ENCODE data around the gene STARD3. TPM values are rescaled to one million over a fixed set of nuclear protein-coding genes. Genes with fewer than 3 reads are reported as not detected.
A peak's percentile ranks its signal among the peaks of the same experiment; 100 is the strongest.
"Not testable (repeated sequence)": the region's sequence is repeated elsewhere in the genome, so short reads cannot be mapped to it uniquely, and the experiment has no call there.

Gene STARD3
- total and polyA plus RNA-seq, 4 donors = 34.7 to 72.4 (median 46.9) TPM

DNA sequence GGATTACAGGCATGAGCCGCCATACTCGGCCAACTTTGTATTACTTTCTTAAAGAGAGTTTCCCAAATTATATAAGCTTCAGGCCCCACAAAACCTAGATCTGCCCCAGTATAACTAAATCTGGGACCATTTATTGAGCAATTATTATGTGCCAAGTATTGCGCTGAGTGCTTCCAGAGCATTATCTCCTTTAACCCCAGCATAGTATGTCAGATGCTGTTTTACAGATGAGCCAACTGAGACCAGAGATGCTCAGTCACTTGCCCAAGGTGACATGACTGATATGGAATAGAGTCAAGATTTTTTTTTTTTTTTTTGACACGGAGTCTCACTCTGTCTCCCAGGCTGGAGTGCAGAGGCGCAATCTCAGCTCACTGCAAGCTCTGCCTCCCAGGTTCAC is 61.0 kb downstream of the STARD3 start:
- DNase-seq (no peak), ATAC-seq (ENCODE audit: low FRiP score) (no peak)
- H3K4me3 ChIP-seq (ENCODE audit: low read length in 2 of 2) = no peak overlapping the region
- no peaks in the 10 kb centered on the region for H3K36me3 ChIP-seq (ENCODE audit: control insufficient read depth in 1 of 2, insufficient read depth in 2 of 2, low read length in 1 of 2)
- no peaks in the 10 kb centered on the region for H3K9me3 ChIP-seq (ENCODE audit: control insufficient read depth, low read length)
- no peaks in the 10 kb centered on the region for H3K27me3 ChIP-seq (ENCODE audit: control insufficient read depth in 1 of 2, insufficient read depth in 2 of 2, low read length in 1 of 2)
- 91 to 93% methylated on average over 5 of the region's 5 CpGs for WGBS, 2 donors
- H3K27ac ChIP-seq (ENCODE audit: low read depth in 1 of 2, low read length in 2 of 2) = no peak overlapping the region
- intact Hi-C loops (cut with DNase I) = no loop called here
- no peaks in the 10 kb centered on the region for H3K4me1 ChIP-seq (ENCODE audit: control insufficient read depth in 1 of 2, insufficient read depth in 2 of 2, low read length in 2 of 2)

DNA sequence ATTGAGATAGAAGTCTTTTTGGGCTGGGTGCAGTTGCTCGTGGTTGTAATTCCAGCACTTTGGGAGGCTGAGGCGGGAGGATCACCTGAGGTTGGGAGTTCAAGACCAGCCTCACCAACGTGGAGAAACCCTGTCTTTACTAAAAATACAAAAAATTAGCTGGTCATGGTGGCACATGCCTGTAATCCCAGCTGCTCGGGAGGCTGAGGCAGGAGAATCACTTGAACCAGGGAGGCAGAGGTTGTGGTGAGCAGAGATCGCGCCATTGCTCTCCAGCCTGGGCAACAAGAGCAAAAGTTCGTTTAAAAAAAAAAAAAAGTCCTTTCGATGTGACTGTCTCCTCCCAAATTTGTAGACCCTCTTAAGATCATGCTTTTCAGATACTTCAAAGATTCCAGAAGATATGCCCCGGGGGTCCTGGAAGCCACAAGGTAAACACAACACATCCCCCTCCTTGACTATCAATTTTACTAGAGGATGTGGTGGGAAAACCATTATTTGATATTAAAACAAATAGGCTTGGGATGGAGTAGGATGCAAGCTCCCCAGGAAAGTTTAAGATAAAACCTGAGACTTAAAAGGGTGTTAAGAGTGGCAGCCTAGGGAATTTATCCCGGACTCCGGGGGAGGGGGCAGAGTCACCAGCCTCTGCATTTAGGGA is 62.3 kb downstream of the STARD3 start:
- 37 to 39% methylated on average over 11 of the region's 11 CpGs for WGBS, 2 donors
- not testable (repeated sequence) for H3K27me3 ChIP-seq (ENCODE audit: control insufficient read depth in 1 of 2, insufficient read depth in 2 of 2, low read length in 1 of 2); ATAC-seq (ENCODE audit: low FRiP score); H3K4me1 ChIP-seq (ENCODE audit: control insufficient read depth in 1 of 2, insufficient read depth in 2 of 2, low read length in 2 of 2); H3K9me3 ChIP-seq (ENCODE audit: control insufficient read depth, low read length); H3K36me3 ChIP-seq (ENCODE audit: control insufficient read depth in 1 of 2, insufficient read depth in 2 of 2, low read length in 1 of 2)
- peak overlapping the region; percentile 38 to 50 for H3K27ac ChIP-seq (ENCODE audit: low read depth in 1 of 2, low read length in 2 of 2)
- intact Hi-C loops (cut with DNase I) = loop anchor here in 1 of 2 donors (1.0 kb wide), 1 partner anchor 11 kb away; the partner anchor contains the start of gene PGAP3
- peak in 1 of 2 donors; percentile 19 for DNase-seq
- peak overlapping the region in 1 of 2 donors; percentile 96 for H3K4me3 ChIP-seq (ENCODE audit: low read length in 2 of 2)

DNA sequence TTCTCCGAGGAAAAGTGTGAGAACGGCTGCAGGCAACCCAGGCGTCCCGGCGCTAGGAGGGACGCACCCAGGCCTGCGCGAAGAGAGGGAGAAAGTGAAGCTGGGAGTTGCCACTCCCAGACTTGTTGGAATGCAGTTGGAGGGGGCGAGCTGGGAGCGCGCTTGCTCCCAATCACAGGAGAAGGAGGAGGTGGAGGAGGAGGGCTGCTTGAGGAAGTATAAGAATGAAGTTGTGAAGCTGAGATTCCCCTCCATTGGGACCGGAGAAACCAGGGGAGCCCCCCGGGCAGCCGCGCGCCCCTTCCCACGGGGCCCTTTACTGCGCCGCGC is 62.8 kb downstream of the STARD3 start, which contains the start of gene ERBB2:
ERBB2 (plus strand) TSS at position 247 of the 330 bp plus-strand sequence. CDS start 175 bp downstream, outside the sequence.
- H3K27ac ChIP-seq (ENCODE audit: low read depth in 1 of 2, low read length in 2 of 2) = peak within 1 kb of the TSS; percentile 88 to 91
- ATAC-seq (ENCODE audit: low FRiP score) (peak; percentile 88), DNase-seq (peak; percentile 79 to 88)
- no peaks in the 10 kb centered on the region for H3K27me3 ChIP-seq (ENCODE audit: control insufficient read depth in 1 of 2, insufficient read depth in 2 of 2, low read length in 1 of 2)
- WGBS, 2 donors = 0 to 1% methylated on average over 12 to 20 of the region's 20 CpGs
- peak within 1 kb of the TSS; percentile 95 to 96 for H3K4me3 ChIP-seq (ENCODE audit: low read length in 2 of 2)
- H3K9me3 ChIP-seq (ENCODE audit: control insufficient read depth, low read length) = no peaks in the 10 kb centered on the region
- intact Hi-C loops (cut with DNase I) = loop anchor here (1.0 to 5.0 kb wide), 2 partner anchors 11 to 32 kb away; partner anchors contain the start of genes PNMT (in 2 of the 2), TCAP (in 2 of the 2) and PGAP3 (in 1 of the 2)
- H3K36me3 ChIP-seq (ENCODE audit: control insufficient read depth in 1 of 2, insufficient read depth in 2 of 2, low read length in 1 of 2) = no peaks in the 10 kb centered on the region
- no peaks in the 10 kb centered on the region for H3K4me1 ChIP-seq (ENCODE audit: control insufficient read depth in 1 of 2, insufficient read depth in 2 of 2, low read length in 2 of 2)

DNA sequence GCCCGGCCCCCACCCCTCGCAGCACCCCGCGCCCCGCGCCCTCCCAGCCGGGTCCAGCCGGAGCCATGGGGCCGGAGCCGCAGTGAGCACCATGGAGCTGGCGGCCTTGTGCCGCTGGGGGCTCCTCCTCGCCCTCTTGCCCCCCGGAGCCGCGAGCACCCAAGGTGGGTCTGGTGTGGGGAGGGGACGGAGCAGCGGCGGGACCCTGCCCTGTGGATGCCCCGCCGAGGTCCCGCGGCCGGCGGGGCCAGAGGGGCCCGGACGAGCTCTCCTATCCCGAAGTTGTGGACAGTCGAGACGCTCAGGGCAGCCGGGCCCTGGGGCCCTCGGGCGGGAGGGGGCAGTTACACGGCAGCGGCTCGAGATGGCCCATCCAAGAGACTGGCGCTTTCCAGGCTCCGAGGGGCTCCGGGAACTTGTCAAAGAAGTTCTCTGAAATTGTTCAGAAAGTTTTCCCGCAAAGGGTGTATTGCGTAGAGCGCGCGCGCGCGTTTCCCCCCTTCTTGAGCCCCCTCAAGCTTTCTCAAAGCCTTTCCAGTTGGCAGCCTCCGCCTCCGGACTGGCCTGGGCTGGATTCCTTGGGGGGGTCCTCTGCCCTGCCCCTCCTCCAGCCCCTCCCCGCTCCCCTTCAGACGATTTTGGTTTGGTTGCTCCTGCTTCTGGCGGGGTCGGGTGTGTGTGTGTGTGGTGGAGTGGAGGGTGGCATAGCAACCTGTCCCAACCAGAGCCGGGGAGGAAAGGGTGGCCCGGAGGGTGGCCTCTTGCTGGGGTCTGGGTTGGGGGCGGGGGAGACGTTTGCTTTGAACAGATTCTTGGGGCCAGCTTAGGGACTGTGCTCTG is 63.4 kb downstream of the STARD3 start:
- peak; percentile 55 for ATAC-seq (ENCODE audit: low FRiP score)
- Histone ChIP-seq H3K4me3 (ENCODE audit: low read length in 2 of 2) (peak overlapping the region; percentile 95 to 96), H3K27ac (ENCODE audit: low read depth in 1 of 2, low read length in 2 of 2) (peak overlapping the region; percentile 88 to 91), H3K9me3 (ENCODE audit: control insufficient read depth, low read length) (no peaks in the 10 kb centered on the region), H3K27me3 (ENCODE audit: control insufficient read depth in 1 of 2, insufficient read depth in 2 of 2, low read length in 1 of 2) (no peaks in the 10 kb centered on the region), H3K36me3 (ENCODE audit: control insufficient read depth in 1 of 2, insufficient read depth in 2 of 2, low read length in 1 of 2) (no peaks in the 10 kb centered on the region), H3K4me1 (ENCODE audit: control insufficient read depth in 1 of 2, insufficient read depth in 2 of 2, low read length in 2 of 2) (peaks cover 0 to 3% of the 10 kb centered on the region in 2 donors)
- WGBS, 2 donors = 0 to 1% methylated on average over 37 to 57 of the region's 57 CpGs
- intact Hi-C loops (cut with DNase I) = loop anchor here (5.0 kb wide), 1 partner anchor 33 kb away; the partner anchor contains the start of genes PNMT (in 2 of the 2) and TCAP (in 2 of the 2)
- DNase-seq = peak in 1 of 2 donors; percentile 54

DNA sequence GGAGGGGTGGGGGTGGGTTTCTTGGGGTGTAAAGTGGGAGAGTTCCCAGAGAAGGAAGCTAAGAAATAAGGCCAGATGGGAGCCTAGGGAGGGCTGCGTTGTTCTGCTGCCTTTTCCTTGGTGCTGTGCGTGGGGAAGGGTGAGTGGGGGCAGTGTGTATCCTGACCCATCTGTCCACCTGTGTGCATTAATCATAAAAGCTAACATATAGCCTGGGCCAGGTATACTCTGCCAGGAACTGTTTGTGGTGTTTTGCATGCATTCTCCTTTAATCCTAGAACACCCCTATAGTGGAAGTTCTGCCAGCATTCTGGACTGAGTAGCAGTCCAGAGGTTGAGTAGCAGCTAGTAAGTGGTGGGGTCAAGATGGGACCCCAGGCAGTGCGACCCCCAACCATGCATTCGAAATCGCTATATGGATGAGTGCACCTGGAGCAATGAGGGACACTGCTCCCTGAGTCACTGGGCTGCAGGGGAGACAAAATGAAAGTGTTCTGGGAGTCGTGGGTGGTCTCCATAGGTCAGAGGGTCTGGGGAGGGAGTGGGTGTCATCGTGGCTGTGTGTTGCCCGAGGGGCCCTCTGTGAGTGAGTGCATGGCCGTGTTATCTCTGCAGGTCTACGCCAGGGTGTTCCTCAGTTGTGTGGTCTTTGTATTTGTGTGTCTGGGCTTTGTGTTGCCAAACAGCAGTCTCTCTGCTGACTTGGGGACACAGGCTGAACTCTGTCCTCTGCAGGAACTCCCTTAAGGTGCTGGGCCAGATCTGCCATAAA is 64.3 kb downstream of the STARD3 start:
- peak in 1 of 2 donors; percentile 19 for DNase-seq
- H3K9me3 ChIP-seq (ENCODE audit: control insufficient read depth, low read length) = no peaks in the 10 kb centered on the region
- WGBS, 2 donors = 10 to 11% methylated on average over 10 of the region's 10 CpGs
- no peak for ATAC-seq (ENCODE audit: low FRiP score)
- intact Hi-C loops (cut with DNase I) = loop anchor here (5.0 kb wide), 1 partner anchor 34 kb away; the partner anchor contains the start of genes PNMT (in 2 of the 2) and TCAP (in 2 of the 2)
- H3K27me3 ChIP-seq (ENCODE audit: control insufficient read depth in 1 of 2, insufficient read depth in 2 of 2, low read length in 1 of 2) = no peaks in the 10 kb centered on the region
- peaks cover 0 to 3% of the 10 kb centered on the region in 2 donors for H3K4me1 ChIP-seq (ENCODE audit: control insufficient read depth in 1 of 2, insufficient read depth in 2 of 2, low read length in 2 of 2)
- H3K36me3 ChIP-seq (ENCODE audit: control insufficient read depth in 1 of 2, insufficient read depth in 2 of 2, low read length in 1 of 2) = no peaks in the 10 kb centered on the region
- peak overlapping the region; percentile 88 to 91 for H3K27ac ChIP-seq (ENCODE audit: low read depth in 1 of 2, low read length in 2 of 2)
- H3K4me3 ChIP-seq (ENCODE audit: low read length in 2 of 2) = peak overlapping the region; percentile 95 to 96

DNA sequence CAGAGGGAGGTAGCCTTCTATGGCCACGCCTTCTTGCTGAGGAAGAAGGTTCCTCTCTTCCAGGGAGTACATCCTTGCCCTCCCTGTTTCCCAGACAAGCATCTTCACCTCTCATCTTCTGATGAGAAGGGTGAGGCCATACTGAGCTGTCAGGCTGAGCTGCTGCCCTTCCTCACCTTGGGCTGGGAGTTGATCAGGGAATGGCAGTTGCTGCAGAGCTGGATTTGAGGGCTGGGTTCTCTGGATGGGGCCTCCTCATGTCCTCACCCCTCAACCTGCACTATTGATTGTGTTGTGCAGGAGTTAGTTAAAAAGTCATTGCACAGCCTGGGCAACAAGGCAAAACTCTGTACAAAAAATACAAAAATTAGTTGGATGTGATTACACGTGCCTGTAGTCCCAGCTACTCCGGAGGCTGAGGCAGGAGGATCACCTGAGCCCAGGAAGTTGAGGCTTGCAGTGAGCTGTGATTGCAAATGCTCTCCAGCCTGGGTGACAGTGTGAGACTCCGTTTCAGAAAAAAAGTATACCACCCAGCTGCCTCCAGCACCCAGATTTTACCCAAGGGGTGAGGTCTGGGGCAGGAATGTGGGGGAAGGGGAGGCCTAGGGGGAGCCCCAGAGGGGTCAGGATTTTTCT is 65.0 kb downstream of the STARD3 start:
- intact Hi-C loops (cut with DNase I) = loop anchor here (5.0 kb wide), 1 partner anchor 35 kb away; the partner anchor contains the start of genes PNMT (in 2 of the 2) and TCAP (in 2 of the 2)
- H3K4me1 ChIP-seq (ENCODE audit: control insufficient read depth in 1 of 2, insufficient read depth in 2 of 2, low read length in 2 of 2) = peaks cover 0 to 3% of the 10 kb centered on the region in 2 donors
- ATAC-seq (ENCODE audit: low FRiP score) (no peak), DNase-seq (peak in 1 of 2 donors; percentile 5)
- 32 to 36% methylated on average over 4 of the region's 4 CpGs for WGBS, 2 donors
- H3K36me3 ChIP-seq (ENCODE audit: control insufficient read depth in 1 of 2, insufficient read depth in 2 of 2, low read length in 1 of 2) = no peaks in the 10 kb centered on the region
- H3K9me3 ChIP-seq (ENCODE audit: control insufficient read depth, low read length) = no peaks in the 10 kb centered on the region
- H3K27ac ChIP-seq (ENCODE audit: low read depth in 1 of 2, low read length in 2 of 2) = peak overlapping the region in 1 of 2 donors; percentile 53
- peak overlapping the region in 1 of 2 donors; percentile 95 for H3K4me3 ChIP-seq (ENCODE audit: low read length in 2 of 2)
- no peaks in the 10 kb centered on the region for H3K27me3 ChIP-seq (ENCODE audit: control insufficient read depth in 1 of 2, insufficient read depth in 2 of 2, low read length in 1 of 2)

DNA sequence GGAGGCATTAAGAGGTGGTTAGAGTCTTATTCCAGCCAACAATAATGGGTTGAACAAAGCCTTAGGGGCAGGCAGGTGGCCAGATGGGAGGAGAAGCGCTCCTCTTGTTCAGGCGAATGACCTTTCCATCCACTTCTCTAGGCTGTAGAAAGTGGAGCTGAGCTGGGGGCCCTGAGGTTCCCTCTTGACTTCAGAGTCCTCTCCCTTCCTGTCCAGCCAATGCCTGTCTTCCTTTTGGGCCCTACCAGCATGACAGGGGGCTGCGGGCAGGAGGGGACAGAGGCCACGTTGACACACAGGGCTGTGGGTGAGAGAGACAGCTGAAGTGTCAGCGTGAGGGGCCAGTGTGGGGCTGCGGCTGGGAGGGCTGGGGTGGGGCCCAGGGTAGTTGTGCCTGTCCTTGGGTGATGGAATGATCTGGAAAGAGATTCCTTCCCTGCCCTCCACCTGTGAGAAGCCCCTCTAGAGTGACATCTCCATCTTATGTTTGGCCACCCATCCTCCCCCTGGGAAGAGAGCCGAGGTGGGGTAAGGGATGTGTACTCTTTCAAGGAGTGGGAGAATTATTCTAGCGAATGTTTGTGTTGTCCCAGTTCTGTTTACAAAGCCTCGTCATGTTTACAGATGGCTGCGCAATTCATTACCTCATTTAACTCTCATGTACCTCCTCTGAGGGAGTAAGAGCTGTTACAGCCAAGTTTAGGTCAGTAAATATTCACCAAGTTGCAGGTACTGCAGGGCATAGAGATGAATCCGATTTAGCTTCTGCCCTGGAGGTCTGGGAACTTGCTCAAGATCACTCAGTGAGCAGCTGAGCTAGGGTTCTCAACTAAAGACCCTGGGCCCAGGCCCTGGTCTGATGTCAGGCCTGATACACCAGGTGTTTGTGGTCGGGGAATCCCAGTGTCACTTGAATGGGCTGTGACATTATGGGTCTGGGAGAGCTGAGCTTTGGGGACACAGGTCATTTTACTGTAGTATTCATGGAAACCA is 66.3 kb downstream of the STARD3 start:
- Histone ChIP-seq H3K27ac (ENCODE audit: low read depth in 1 of 2, low read length in 2 of 2) (peak overlapping the region in 1 of 2 donors; percentile 29), H3K4me1 (ENCODE audit: control insufficient read depth in 1 of 2, insufficient read depth in 2 of 2, low read length in 2 of 2) (peaks cover 0 to 3% of the 10 kb centered on the region in 2 donors), H3K36me3 (ENCODE audit: control insufficient read depth in 1 of 2, insufficient read depth in 2 of 2, low read length in 1 of 2) (peaks cover 0 to 3% of the 10 kb centered on the region in 2 donors), H3K9me3 (ENCODE audit: control insufficient read depth, low read length) (no peaks in the 10 kb centered on the region), H3K4me3 (ENCODE audit: low read length in 2 of 2) (no peak overlapping the region), H3K27me3 (ENCODE audit: control insufficient read depth in 1 of 2, insufficient read depth in 2 of 2, low read length in 1 of 2) (no peaks in the 10 kb centered on the region)
- peak in 1 of 2 donors; percentile 16 for DNase-seq
- no peak for ATAC-seq (ENCODE audit: low FRiP score)
- WGBS, 2 donors = 48 to 54% methylated on average over 12 of the region's 12 CpGs
- intact Hi-C loops (cut with DNase I) = loop anchor here (5.0 kb wide), 1 partner anchor 36 kb away; the partner anchor contains the start of genes PNMT (in 2 of the 2) and TCAP (in 2 of the 2)
